Measurements from ENCODE around the gene TMED9.

- no peak for TF ChIP-seq POLR2AphosphoS5 (IDR thresholded peaks at IDR 0.05)
- TF ChIP-seq CTCF (IDR thresholded peaks at IDR 0.05) = no peak
Measured at GRCh38 chr5:177593511-177593910, 1.5 kb downstream of the TMED9 start.

Measured in upper lobe of left lung (tissue), 4 donors.